Lower leg skin (tissue), 3 donors: ENCODE measurements around the gene ADCY2.

Experiments
- CTCF ChIP-seq, 3 donors: fragments of 450-650 bp; IDR thresholded peaks; one replicate each; pipeline ENCODE4 v1.5.1; 2016; ENCODE audit warnings: antibody characterized with exemption in 3 of 3, mild to moderate bottlenecking in 3 of 3, moderate library complexity in 2 of 3
- POLR2A ChIP-seq, 2 donors: fragments of 450-650 bp; IDR thresholded peaks; one replicate each; pipeline ENCODE4 v1.6.1; 2016 to 2017; ENCODE audit warnings: antibody characterized with exemption in 2 of 2, mild to moderate bottlenecking in 1 of 2, moderate library complexity in 1 of 2

GRCh38 chr5:7779019-7780005 is 383.4 kb downstream of the ADCY2 start:
- TF ChIP-seq CTCF (IDR thresholded peaks at IDR 0.05) (no peak), POLR2A (IDR thresholded peaks at IDR 0.05) (no peak)
